ENCODE data around the gene DPP10.
"Not testable (repeated sequence)": the region's sequence is repeated elsewhere in the genome, so short reads cannot be mapped to it uniquely, and the experiment has no call there.

Gene DPP10

DNA sequence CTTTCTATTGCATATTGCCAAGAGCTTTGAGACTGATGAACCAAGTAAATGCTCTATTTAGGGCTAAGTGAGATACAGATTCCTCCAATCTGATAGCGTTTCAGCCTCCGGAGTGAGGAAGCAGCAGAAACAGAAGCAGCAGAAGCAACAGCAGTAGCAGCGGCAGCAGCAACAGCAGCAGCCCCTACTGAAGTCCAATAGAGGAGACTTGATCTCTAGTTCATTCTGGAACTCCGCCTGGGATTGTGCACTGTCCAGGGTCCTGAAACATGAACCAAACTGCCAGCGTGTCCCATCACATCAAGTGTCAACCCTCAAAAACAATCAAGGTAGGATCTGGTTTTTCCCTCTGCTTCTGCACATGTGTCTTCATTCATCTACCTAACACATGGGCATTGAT is at the start of gene DPP10:
Gene DPP10 (plus strand): TSS at position 132 of the 400 bp plus-strand sequence.
- no peak within 1 kb of the TSS for H3K9ac ChIP-seq (ENCODE audit: low read length)
- H3K4me3 ChIP-seq (ENCODE audit: low read length): no peak within 1 kb of the TSS

DNA sequence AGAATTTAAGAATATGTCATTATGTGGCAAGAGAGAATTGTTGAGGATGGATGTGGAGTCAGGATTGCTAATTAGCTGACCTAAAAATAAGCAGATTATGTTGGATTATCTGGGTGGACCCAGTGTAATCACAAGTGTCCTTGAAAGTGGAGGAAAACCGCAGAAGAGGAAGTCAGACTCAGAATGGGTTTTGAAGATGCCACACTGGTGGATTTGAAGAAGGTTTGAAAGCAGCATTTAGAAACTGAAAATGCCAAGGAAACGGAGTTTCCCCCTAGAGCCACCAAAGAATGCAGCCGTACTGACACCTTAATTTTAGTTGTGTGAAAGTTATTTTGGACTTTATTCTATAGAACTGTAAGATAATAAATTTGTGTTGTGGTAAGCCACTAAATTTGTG is 41.6 kb upstream of the DPP10 start:
- Histone ChIP-seq H3K4me3 (ENCODE audit: low read length) (no peak overlapping the region), H3K9ac (ENCODE audit: low read length) (no peak overlapping the region), H3K27ac (ENCODE audit: low read length) (no peak overlapping the region), H3K27me3 (ENCODE audit: control insufficient read depth, insufficient read depth, low read length) (no peaks in the 10 kb centered on the region), H3K4me1 (ENCODE audit: control insufficient read depth, low read depth, low read length) (no peaks in the 10 kb centered on the region), H3K9me3 (ENCODE audit: control insufficient read depth, low read depth, low read length) (no peaks in the 10 kb centered on the region), H3K36me3 (ENCODE audit: control insufficient read depth, low read depth, low read length) (no peaks in the 10 kb centered on the region)

More for the DNA sequence above, at the start of gene DPP10:
- Histone ChIP-seq H3K4me1 (ENCODE audit: control insufficient read depth, low read depth, low read length) (no peaks in the 10 kb centered on the region), H3K9me3 (ENCODE audit: control insufficient read depth, low read depth, low read length) (no peaks in the 10 kb centered on the region), H3K27ac (ENCODE audit: low read length) (no peak within 1 kb of the TSS), H3K27me3 (ENCODE audit: control insufficient read depth, insufficient read depth, low read length) (no peaks in the 10 kb centered on the region), H3K36me3 (ENCODE audit: control insufficient read depth, low read depth, low read length) (no peaks in the 10 kb centered on the region)

DNA sequence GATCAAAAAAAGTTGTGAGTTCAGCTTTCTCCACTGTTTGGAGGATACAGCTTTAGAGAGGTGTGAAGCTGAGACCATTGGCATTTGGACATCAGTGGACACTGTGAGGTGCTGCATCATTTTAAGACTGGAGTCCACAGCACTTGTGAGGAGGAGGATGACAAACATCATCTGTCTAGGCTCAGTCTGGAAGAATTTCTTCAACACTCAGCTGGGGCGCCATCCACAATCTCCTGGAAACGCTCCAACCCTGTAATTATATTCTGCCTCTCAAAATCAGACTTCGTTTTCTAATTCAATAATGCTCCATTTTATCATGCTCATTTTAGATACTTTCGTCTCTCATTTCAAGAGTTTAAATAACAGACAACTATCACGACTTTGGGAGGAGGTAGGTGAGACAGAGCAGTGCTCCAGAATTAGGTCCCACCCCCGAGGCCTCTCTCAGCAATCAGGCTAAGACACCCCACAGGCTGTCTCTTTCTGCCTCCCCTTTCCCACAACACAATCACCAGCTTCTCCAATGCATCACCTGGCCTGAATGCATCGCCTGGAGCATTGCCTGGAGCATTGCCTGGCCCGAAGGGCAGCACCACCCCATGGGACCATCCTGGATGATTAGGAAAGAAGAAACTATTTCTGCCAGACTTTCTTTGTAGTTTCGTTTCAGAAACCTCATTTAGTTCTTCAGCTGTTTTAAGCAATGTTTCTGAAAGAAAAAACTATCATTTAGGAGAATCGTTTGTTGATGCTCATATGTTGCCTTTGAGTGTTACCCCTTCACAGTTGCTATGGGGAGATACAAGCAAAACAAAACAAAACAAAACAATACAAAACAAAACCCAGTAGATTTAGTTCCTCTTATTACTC is 37.0 kb upstream of the DPP10 start:
- Histone ChIP-seq H3K4me3 (ENCODE audit: low read length) (no peak overlapping the region), H3K9ac (ENCODE audit: low read length) (no peak overlapping the region), H3K27ac (ENCODE audit: low read length) (no peak overlapping the region), H3K4me1 (ENCODE audit: control insufficient read depth, low read depth, low read length) (no peaks in the 10 kb centered on the region), H3K36me3 (ENCODE audit: control insufficient read depth, low read depth, low read length) (no peaks in the 10 kb centered on the region), H3K9me3 (ENCODE audit: control insufficient read depth, low read depth, low read length) (no peaks in the 10 kb centered on the region), H3K27me3 (ENCODE audit: control insufficient read depth, insufficient read depth, low read length) (no peaks in the 10 kb centered on the region)

DNA sequence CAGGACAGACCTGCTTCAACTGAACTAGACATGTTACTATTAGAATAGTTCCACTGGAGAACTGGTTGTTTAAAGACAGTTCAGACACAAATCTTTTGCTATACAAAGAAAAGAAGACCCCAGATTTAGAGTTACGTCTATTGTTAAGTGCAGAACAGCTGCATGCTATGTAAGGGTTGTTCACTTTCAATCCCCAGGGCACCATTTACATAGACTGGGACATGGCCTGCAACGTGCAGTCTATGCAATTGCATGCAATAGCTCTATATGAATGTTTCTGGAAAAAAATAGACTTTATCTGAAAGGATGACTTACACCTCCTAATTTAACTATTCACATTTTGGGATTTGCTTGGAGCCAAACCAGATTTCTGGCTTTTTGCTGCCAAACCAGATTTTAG is 36.1 kb upstream of the DPP10 start:
- no peak overlapping the region for H3K4me3 ChIP-seq (ENCODE audit: low read length)
- no peaks in the 10 kb centered on the region for H3K9me3 ChIP-seq (ENCODE audit: control insufficient read depth, low read depth, low read length)
- no peak overlapping the region for H3K9ac ChIP-seq (ENCODE audit: low read length)
- no peak overlapping the region for H3K27ac ChIP-seq (ENCODE audit: low read length)
- H3K27me3 ChIP-seq (ENCODE audit: control insufficient read depth, insufficient read depth, low read length): no peaks in the 10 kb centered on the region
- no peaks in the 10 kb centered on the region for H3K36me3 ChIP-seq (ENCODE audit: control insufficient read depth, low read depth, low read length)
- H3K4me1 ChIP-seq (ENCODE audit: control insufficient read depth, low read depth, low read length): no peaks in the 10 kb centered on the region

DNA sequence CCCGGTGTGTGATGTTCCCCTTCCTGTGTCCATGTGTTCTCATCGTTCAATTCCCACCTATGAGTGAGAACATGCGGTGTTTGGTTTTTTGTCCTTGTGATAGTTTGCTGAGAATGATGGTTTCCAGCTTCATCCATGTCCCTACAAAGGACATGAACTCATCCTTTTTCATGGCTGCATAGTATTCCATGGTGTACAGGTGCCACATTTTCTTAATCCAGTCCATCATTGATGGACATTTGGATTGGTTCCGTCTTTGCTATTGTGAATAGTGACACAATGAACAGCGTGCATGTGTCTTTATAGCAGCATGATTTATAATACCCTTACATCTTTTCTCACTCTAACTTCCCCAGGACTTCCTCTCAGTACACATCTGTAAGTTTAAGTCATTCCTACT is 35.1 kb upstream of the DPP10 start:
- not testable (repeated sequence) for H3K27me3 ChIP-seq (ENCODE audit: control insufficient read depth, insufficient read depth, low read length); H3K9me3 ChIP-seq (ENCODE audit: control insufficient read depth, low read depth, low read length); H3K27ac ChIP-seq (ENCODE audit: low read length); H3K4me3 ChIP-seq (ENCODE audit: low read length); H3K4me1 ChIP-seq (ENCODE audit: control insufficient read depth, low read depth, low read length); H3K9ac ChIP-seq (ENCODE audit: low read length); H3K36me3 ChIP-seq (ENCODE audit: control insufficient read depth, low read depth, low read length)

DNA sequence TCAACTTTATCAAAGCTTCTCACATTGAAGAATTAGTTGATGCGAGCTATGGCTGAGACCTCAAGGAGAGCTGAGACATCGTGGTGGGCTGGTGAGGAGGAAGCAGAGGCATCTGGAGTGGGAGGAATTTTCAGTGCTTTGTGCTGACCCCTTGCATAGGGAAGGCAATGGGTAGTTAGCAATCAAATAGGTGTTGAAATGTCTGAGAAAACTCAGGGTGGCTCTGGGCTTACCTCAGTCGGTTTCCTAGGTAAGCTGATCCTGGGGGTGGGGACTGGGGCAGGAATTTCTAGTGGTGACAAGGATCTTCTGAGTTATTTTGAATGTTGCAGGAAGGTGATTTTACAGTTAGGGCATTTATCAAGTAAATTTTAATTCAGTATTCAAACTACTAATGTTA is 20.7 kb upstream of the DPP10 start:
- Histone ChIP-seq H3K9me3 (ENCODE audit: control insufficient read depth, low read depth, low read length) (no peaks in the 10 kb centered on the region), H3K9ac (ENCODE audit: low read length) (no peak overlapping the region), H3K36me3 (ENCODE audit: control insufficient read depth, low read depth, low read length) (no peaks in the 10 kb centered on the region), H3K4me1 (ENCODE audit: control insufficient read depth, low read depth, low read length) (no peaks in the 10 kb centered on the region), H3K4me3 (ENCODE audit: low read length) (no peak overlapping the region), H3K27me3 (ENCODE audit: control insufficient read depth, insufficient read depth, low read length) (no peaks in the 10 kb centered on the region), H3K27ac (ENCODE audit: low read length) (no peak overlapping the region)

DNA sequence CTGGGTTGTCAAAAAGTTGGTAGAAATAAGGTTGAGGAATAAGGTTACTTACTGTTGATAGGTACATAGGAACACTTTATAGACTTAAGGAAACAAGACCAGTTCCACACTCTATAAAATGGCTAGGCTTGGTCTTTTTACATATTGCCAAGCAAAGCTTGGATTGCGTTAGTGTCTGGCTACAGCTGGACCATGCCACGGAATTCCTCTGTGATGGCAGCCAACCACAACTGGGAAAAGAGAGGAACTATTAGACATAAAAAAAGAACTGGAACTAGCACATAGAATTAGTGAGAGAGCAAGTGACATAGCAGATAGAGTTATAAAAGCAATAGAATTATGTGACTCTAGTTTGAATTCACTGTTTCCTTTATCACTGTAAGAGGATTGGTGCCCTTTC is 17.7 kb upstream of the DPP10 start:
- H3K4me1 ChIP-seq (ENCODE audit: control insufficient read depth, low read depth, low read length): no peaks in the 10 kb centered on the region
- no peaks in the 10 kb centered on the region for H3K27me3 ChIP-seq (ENCODE audit: control insufficient read depth, insufficient read depth, low read length)
- H3K4me3 ChIP-seq (ENCODE audit: low read length): no peak overlapping the region
- H3K36me3 ChIP-seq (ENCODE audit: control insufficient read depth, low read depth, low read length): no peaks in the 10 kb centered on the region
- H3K9ac ChIP-seq (ENCODE audit: low read length): no peak overlapping the region
- no peaks in the 10 kb centered on the region for H3K9me3 ChIP-seq (ENCODE audit: control insufficient read depth, low read depth, low read length)
- H3K27ac ChIP-seq (ENCODE audit: low read length): no peak overlapping the region

DNA sequence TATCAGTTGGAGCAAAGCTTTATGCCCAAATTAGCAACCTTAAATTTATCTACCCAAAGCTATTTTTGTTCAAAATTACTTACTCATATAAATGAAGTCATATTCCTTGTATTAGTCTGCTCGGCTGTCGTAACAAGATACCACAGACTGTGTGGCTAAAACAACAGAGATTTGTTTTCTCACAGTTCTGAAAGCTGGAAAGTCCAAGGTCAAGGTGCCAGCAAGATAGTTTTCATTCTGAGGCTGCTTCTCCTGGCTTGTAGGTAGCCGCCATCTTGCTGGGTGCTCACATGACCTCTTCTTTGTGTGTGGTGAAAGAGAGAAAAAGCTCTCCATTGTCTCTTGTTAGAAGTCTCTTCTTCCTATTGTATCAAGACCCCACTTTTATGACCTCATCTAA is 15.7 kb upstream of the DPP10 start:
- no peak overlapping the region for H3K9ac ChIP-seq (ENCODE audit: low read length)
- no peaks in the 10 kb centered on the region for H3K4me1 ChIP-seq (ENCODE audit: control insufficient read depth, low read depth, low read length)
- H3K9me3 ChIP-seq (ENCODE audit: control insufficient read depth, low read depth, low read length): no peaks in the 10 kb centered on the region
- no peaks in the 10 kb centered on the region for H3K27me3 ChIP-seq (ENCODE audit: control insufficient read depth, insufficient read depth, low read length)
- H3K36me3 ChIP-seq (ENCODE audit: control insufficient read depth, low read depth, low read length): no peaks in the 10 kb centered on the region
- no peak overlapping the region for H3K4me3 ChIP-seq (ENCODE audit: low read length)
- H3K27ac ChIP-seq (ENCODE audit: low read length): no peak overlapping the region

DNA sequence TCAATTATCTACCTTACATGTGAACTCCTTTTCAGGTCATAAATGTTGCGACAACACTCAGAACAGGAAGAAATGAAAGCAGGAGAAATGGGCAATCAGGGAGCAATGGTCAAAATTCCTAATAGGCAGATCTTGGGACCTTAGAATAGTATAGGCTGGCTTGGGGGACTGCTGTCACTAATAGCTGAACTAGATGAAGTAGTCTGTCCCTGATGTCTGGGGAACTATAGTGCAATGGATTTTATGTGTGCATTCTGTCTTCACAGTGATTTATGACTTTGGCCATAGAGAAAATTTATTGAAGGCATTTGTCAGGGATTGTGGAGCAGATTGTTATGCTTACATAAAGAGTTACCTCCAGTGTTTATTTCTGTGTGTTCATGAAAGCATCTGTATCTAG is 6.1 kb upstream of the DPP10 start:
- no peaks in the 10 kb centered on the region for H3K36me3 ChIP-seq (ENCODE audit: control insufficient read depth, low read depth, low read length)

DNA sequence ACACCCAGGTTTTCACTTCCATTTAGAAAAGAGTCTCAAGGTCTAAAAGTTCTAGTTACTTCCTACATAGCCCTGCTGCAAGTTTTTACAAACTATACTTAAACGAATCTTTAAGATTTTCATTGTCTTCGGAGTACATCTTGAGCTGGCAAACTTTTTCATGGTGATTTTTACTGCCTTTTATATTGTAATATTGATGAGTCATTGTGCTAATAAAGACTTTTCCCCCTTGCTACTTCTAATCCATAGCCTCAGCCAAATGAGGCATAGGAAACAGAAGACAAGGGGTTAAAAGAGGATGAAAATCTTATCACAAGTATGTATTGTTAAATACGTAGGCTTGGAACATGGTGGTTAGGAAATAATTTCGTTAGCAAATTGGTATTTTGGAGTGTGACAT is 4.1 kb downstream of the DPP10 start:
- H3K9me3 ChIP-seq (ENCODE audit: control insufficient read depth, low read depth, low read length): no peaks in the 10 kb centered on the region
- H3K9ac ChIP-seq (ENCODE audit: low read length): no peak overlapping the region
- no peaks in the 10 kb centered on the region for H3K27me3 ChIP-seq (ENCODE audit: control insufficient read depth, insufficient read depth, low read length)
- H3K4me3 ChIP-seq (ENCODE audit: low read length): no peak overlapping the region
- H3K36me3 ChIP-seq (ENCODE audit: control insufficient read depth, low read depth, low read length): no peaks in the 10 kb centered on the region
- H3K27ac ChIP-seq (ENCODE audit: low read length): no peak overlapping the region
- peaks cover 11% of the 10 kb centered on the region for H3K4me1 ChIP-seq (ENCODE audit: control insufficient read depth, low read depth, low read length)

More for the DNA sequence above, 6.1 kb upstream of the DPP10 start:
- Histone ChIP-seq H3K27me3 (ENCODE audit: control insufficient read depth, insufficient read depth, low read length) (no peaks in the 10 kb centered on the region), H3K27ac (ENCODE audit: low read length) (no peak overlapping the region), H3K4me1 (ENCODE audit: control insufficient read depth, low read depth, low read length) (no peaks in the 10 kb centered on the region), H3K9me3 (ENCODE audit: control insufficient read depth, low read depth, low read length) (no peaks in the 10 kb centered on the region), H3K4me3 (ENCODE audit: low read length) (no peak overlapping the region), H3K9ac (ENCODE audit: low read length) (no peak overlapping the region)

DNA sequence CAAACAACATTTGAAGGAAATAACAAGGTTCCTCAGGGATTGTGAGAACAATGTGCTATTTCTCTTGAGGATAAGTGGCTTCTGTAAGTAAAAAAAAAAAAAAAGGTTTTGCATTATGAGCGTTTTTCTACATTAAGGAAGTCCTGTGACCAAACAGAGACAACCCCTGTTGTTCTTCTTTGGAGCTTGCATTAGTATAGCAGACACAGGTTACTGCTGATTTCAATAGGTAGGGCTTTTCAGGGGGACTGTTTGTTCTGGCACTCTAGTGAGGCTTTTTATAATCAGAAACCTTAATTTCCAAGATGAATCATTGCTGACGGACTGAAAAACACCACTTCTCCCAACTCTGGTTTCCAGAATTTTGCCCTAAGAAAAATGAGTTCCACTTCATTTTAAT is 8.2 kb downstream of the DPP10 start:
- Histone ChIP-seq H3K9me3 (ENCODE audit: control insufficient read depth, low read depth, low read length) (no peaks in the 10 kb centered on the region), H3K27me3 (ENCODE audit: control insufficient read depth, insufficient read depth, low read length) (no peaks in the 10 kb centered on the region), H3K4me3 (ENCODE audit: low read length) (no peak overlapping the region), H3K27ac (ENCODE audit: low read length) (no peak overlapping the region), H3K4me1 (ENCODE audit: control insufficient read depth, low read depth, low read length) (peaks cover 11% of the 10 kb centered on the region), H3K9ac (ENCODE audit: low read length) (no peak overlapping the region), H3K36me3 (ENCODE audit: control insufficient read depth, low read depth, low read length) (no peaks in the 10 kb centered on the region)

DNA sequence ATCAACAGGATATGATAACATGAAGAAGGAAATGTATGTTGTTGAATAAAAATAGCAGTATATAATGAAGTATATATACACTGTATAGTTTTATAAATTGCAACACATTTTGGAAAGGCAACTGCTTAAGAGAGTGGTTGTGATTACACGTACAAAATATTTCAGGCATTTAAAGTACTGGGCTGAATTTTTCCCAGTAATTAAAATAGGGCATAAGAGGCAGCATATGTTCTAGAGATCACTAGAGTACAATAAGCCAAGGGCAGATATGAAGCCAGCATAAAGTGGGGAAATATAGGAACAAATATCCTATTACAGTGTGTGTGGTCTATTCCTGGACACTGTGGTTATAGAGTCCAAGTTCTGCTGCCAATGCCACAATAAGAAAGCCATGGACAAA is 14.1 kb downstream of the DPP10 start:
- Histone ChIP-seq H3K9me3 (ENCODE audit: control insufficient read depth, low read depth, low read length) (no peaks in the 10 kb centered on the region), H3K9ac (ENCODE audit: low read length) (no peak overlapping the region), H3K36me3 (ENCODE audit: control insufficient read depth, low read depth, low read length) (no peaks in the 10 kb centered on the region), H3K4me1 (ENCODE audit: control insufficient read depth, low read depth, low read length) (peaks cover 16% of the 10 kb centered on the region), H3K27me3 (ENCODE audit: control insufficient read depth, insufficient read depth, low read length) (no peaks in the 10 kb centered on the region), H3K4me3 (ENCODE audit: low read length) (no peak overlapping the region), H3K27ac (ENCODE audit: low read length) (no peak overlapping the region)
